Prostate gland (tissue), 2 donors: ENCODE data around the gene EPHA6.

Experiments
- POLR2A ChIP-seq: fragments of 450-650 bp; IDR thresholded peaks from one replicate; pipeline ENCODE4 v1.6.1; 2016; ENCODE audit warnings: antibody characterized with exemption, mild to moderate bottlenecking
- POLR2AphosphoS5 ChIP-seq: sonication (generic); formaldehyde crosslinking; IDR thresholded peaks from one replicate; pipeline ENCODE4 v1.6.1; 2017; ENCODE audit warnings: antibody characterized with exemption
- TF ChIP-seq, protein P1 (sequence below), 4 experiments: fragments of 200-600 bp in 2 of 4; fragments of 450-650 bp in 2 of 4; sonication (generic) in 2 of 4; IDR thresholded peaks; 1 replicate in 3 of 4; 2 replicates in 1 of 4; pipeline ENCODE4 v1.5.1; 2016 to 2019; ENCODE audit warnings: antibody characterized with exemption in 4 of 4, mild to moderate bottlenecking in 2 of 4, moderate library complexity in 2 of 4

DNA sequence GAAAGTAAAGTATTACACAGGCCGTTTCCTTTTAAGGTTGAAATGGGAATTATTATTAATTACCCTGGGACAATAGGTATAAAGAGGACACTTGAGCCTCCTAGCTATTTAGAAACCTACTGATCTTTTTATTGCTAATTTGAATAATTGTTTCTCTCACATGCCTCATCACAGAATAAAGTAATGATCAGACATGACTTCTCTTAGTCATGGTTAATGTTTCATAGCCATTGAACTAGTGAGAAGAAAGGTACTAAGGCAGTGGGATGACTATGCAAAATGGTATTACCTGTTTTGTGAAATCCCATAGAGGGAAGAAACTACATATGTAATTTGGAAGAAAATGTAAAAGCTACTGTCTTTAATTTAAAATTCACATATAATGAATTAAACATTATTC, 85.6 kb downstream of the EPHA6 start:
- TF ChIP-seq, protein P1, sequence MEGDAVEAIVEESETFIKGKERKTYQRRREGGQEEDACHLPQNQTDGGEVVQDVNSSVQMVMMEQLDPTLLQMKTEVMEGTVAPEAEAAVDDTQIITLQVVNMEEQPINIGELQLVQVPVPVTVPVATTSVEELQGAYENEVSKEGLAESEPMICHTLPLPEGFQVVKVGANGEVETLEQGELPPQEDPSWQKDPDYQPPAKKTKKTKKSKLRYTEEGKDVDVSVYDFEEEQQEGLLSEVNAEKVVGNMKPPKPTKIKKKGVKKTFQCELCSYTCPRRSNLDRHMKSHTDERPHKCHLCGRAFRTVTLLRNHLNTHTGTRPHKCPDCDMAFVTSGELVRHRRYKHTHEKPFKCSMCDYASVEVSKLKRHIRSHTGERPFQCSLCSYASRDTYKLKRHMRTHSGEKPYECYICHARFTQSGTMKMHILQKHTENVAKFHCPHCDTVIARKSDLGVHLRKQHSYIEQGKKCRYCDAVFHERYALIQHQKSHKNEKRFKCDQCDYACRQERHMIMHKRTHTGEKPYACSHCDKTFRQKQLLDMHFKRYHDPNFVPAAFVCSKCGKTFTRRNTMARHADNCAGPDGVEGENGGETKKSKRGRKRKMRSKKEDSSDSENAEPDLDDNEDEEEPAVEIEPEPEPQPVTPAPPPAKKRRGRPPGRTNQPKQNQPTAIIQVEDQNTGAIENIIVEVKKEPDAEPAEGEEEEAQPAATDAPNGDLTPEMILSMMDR (IDR thresholded peaks at IDR 0.05), result no peak
- TF ChIP-seq POLR2A, result no peak
- no peak for TF ChIP-seq POLR2AphosphoS5
